GM21423 (cell line): ENCODE results near the gene USP25.
A peak's percentile ranks its signal among the peaks of the same experiment; 100 is the strongest.
"Not testable (repeated sequence)": the region's sequence is repeated elsewhere in the genome, so short reads cannot be mapped to it uniquely, and the experiment has no call there.

ENCODE experiments used
- ATAC-seq: cut with Tn5 transposase; IDR thresholded peaks from one replicate; pipeline ENCODE4 v1.9.1; 2021; ENCODE audit warnings: mild to moderate bottlenecking, moderate library complexity; ENCODE audit not compliant: unreplicated experiment

Gene USP25

GRCh38 chr21:15732290-15732995 lies 2.7 kb downstream of the USP25 start:
- ATAC-seq: peak; percentile 52

GRCh38 chr21:15732996-15733329 lies 3.2 kb downstream of the USP25 start:
- no peak for ATAC-seq

- ATAC-seq: no peak
These were observed 5.6 kb downstream of the USP25 start for GRCh38 chr21:15735409-15735808.

GRCh38 chr21:15735931-15736330 lies 6.1 kb downstream of the USP25 start:
- ATAC-seq: not testable (repeated sequence)

GRCh38 chr21:15738779-15739178 lies 9.0 kb downstream of the USP25 start:
- ATAC-seq: not testable (repeated sequence)

- no peak for ATAC-seq
These were observed 10.6 kb downstream of the USP25 start for GRCh38 chr21:15740383-15740782.

GRCh38 chr21:15741510-15741909 lies 11.7 kb downstream of the USP25 start:
- ATAC-seq: no peak

GRCh38 chr21:15742052-15742670 lies 12.4 kb downstream of the USP25 start:
- no peak for ATAC-seq

GRCh38 chr21:15742694-15743093 lies 12.9 kb downstream of the USP25 start:
- ATAC-seq: no peak

GRCh38 chr21:15743593-15743992 lies 13.8 kb downstream of the USP25 start:
- no peak for ATAC-seq

GRCh38 chr21:15744926-15745325 lies 15.1 kb downstream of the USP25 start:
- ATAC-seq: no peak

GRCh38 chr21:15748586-15748985 lies 18.8 kb downstream of the USP25 start:
- ATAC-seq: no peak

GRCh38 chr21:15749082-15749860 lies 19.5 kb downstream of the USP25 start:
- ATAC-seq: no peak

- ATAC-seq: no peak
These were observed 20.0 kb downstream of the USP25 start for GRCh38 chr21:15749861-15750159.

GRCh38 chr21:15751037-15751436 lies 21.3 kb downstream of the USP25 start:
- ATAC-seq: no peak

- no peak for ATAC-seq
These were observed 21.8 kb downstream of the USP25 start for GRCh38 chr21:15751546-15751945.

GRCh38 chr21:15752763-15753407 lies 23.1 kb downstream of the USP25 start:
- ATAC-seq: no peak

- no peak for ATAC-seq
These were observed 24.0 kb downstream of the USP25 start for GRCh38 chr21:15753741-15754140.

- ATAC-seq: peak; percentile 65
These were observed 24.9 kb downstream of the USP25 start for GRCh38 chr21:15754640-15755039.

- no peak for ATAC-seq
These were observed 25.3 kb downstream of the USP25 start for GRCh38 chr21:15755125-15755524.

- no peak for ATAC-seq
These were observed 29.7 kb downstream of the USP25 start for GRCh38 chr21:15759469-15759868.
